Posterior vena cava (tissue), 2 donors: ENCODE data around the gene CPA2. TPM values are rescaled to one million over a fixed set of nuclear protein-coding genes. Genes with fewer than 3 reads are reported as not detected.
"Not testable (repeated sequence)": the region's sequence is repeated elsewhere in the genome, so short reads cannot be mapped to it uniquely, and the experiment has no call there.

Experiments used
- DNase-seq: peaks from one replicate; pipeline ENCODE4 v3.0.0-alpha.2; 2020; ENCODE audit warnings: low spot score
- intact Hi-C, 2 donors: fragments of 100-400 bp; cut with DNase I; formaldehyde crosslinking; loops; one replicate each; pipeline versions ENCODE4 v1.14.1 to v1.14.2; 2022 to 2023
- long read RNA-seq, 2 donors: library from polyadenylated mRNA; unstranded; transcript quantifications; one replicate each; pipeline ENCODE4 v2.0.0, GENCODE V29; 2020 to 2021
- total RNA-seq, 2 donors: library from RNA; stranded (reverse); fragmentation: NEBNext Ultra II Directional; extraction: Animal tissue kit (Norgen Biotek cat#: 25700); gene quantifications; one replicate each; pipeline ENCODE4 v1.2.1, GENCODE V29; 2021
- donor health status: DM: yes; HTN: yes; CAD: no.
- donor health status: DM: yes; HTN: yes; CAD: no.

Gene CPA2
- total RNA-seq, result under 1 TPM in 1 of 2 donors, not detected in 1; 0.67 TPM
- long read RNA-seq, donor 1, result 0 reads
- long read RNA-seq, donor 2, partial matches to known transcripts, result 0 of 3 reads
- long read RNA-seq, donor 2, other reads (novel, unspliced or antisense), result 0 of 3 reads

GRCh38 chr7:130266258-130266960 is at the start of gene CPA2:
TSS of gene CPA2 (plus strand) at chr7:130266863. CDS start at chr7:130266882, 19 bp downstream.
- intact Hi-C loops, result no loop called here
- no peak for DNase-seq

DNA sequence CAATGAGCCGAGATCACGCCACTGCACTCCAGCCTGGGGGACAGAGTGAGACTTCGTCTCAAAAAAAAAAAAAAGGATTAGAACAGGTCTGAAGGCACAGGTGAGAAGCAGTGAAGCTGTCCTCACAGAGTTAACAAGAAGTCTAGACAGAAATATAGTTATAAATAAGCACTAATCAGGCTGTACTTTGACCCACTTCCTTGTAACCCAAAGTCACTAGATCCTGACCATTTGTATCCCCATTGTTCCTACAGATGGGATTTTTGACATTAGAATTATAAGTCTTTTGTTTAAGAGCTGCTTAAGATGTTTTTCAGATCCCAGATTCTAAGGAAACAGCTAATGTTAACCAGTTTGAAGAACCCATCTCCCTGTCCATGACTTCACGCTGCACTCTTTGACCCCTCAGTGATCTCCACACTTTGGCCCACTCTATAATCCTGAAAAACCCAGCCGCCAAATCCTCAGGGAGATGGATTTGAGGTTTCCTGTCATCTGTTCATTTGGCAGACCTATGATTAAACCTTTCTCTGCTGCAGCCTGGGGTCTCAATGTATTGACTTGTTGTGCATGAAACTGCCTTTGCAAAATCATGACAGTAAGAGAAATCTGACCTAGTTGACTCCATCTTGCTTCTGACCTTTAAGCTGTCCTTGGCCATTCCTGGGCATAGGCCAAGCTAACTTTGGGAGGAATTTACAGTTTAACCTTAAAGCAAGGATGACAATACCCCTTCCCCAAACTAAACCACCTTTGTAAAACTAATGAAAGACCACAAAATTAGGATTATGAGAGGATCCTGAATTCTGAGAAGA is 47.6 kb upstream of the CPA2 start:
- DNase-seq, result no peak
- intact Hi-C loops, result no loop called here

DNA sequence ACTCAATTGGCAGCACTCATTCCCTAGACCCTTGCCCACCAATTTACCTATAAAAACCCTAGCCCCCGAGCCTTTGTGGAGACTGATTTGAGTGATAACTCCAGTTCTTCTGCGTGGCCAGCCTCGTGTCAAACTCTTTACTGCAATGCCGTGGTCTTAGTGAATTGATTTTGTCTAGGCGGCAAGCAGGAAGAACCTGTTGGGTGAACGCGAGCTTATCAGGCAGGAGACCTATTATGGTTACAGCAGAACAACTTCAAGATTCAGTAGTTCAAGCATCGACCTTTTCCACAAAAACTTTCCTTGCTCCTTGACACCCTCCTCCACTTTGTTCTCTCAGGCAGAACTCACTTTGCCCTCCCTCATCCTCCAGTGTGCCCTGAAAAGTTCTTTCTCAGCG is 46.8 kb upstream of the CPA2 start:
- intact Hi-C loops, result no loop called here

GRCh38 chr7:130221746-130222145 is 44.9 kb upstream of the CPA2 start:
- intact Hi-C loops, result no loop called here
- DNase-seq, result no peak

More for the DNA sequence above, 46.8 kb upstream of the CPA2 start:
- DNase-seq, result no peak

DNA sequence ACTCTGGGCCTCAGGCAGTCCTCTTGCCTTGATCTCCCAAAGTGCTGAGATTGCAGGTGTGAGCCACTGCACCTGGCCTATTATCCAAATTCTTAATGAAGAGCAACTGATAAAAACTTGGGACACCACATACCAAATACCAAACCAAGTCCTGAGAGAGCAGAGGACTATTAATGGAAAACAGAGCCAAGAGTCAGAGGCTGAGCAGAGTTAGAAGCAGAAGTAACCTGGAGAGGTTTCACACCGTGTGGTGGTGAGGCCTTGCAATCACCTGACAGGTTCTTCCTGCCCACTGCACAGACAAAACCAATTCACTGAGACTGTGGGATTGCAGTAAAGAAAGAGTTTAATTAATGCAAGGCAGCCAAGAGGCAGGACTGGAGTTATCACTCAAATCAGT is 43.0 kb upstream of the CPA2 start:
- no peak for DNase-seq
- intact Hi-C loops, result no loop called here

GRCh38 chr7:130224210-130224609 is 42.5 kb upstream of the CPA2 start:
- intact Hi-C loops, result no loop called here
- no peak for DNase-seq

DNA sequence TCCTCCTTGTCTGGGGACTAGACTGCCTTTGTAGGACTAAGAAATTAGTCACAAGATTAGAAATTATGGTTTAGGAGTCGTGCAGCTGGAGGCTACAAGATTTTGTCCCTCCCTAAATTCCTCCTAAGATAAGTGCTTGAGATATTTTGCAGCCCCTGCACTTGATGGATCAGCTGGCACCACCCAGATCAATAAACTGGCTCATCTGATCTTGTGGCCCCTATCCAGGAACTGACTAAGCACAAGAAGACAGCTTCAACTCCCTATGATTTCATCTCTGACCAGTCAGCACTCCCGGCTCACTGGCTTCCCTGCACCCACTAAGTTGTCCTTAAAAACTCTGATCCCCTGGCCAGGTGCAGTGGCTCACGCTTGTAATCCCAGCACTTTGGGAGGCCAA is 41.7 kb upstream of the CPA2 start:
- intact Hi-C loops, result not testable (repeated sequence)

DNA sequence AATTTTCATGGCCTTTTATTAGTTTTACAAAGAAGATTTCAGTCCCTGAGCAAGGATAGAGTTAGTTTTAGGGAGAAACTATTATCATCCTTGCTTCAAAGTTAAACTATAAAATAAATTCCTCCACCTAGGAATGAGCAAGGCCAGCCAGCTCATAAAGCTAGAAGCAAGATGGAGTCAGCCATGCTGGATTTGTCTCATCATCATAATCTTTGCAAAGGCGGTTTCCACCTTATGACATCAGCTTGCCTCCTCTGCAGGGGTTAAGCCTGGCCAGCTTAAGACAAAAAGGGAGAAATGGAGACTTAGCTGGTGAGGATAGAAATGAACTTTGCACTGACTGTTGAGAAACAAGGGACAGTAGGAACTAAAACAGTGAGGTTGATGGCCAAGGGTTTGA is 40.3 kb upstream of the CPA2 start:
- intact Hi-C loops, result no loop called here
- DNase-seq, result no peak

More for the DNA sequence above, 41.7 kb upstream of the CPA2 start:
- not testable (repeated sequence) for DNase-seq

DNA sequence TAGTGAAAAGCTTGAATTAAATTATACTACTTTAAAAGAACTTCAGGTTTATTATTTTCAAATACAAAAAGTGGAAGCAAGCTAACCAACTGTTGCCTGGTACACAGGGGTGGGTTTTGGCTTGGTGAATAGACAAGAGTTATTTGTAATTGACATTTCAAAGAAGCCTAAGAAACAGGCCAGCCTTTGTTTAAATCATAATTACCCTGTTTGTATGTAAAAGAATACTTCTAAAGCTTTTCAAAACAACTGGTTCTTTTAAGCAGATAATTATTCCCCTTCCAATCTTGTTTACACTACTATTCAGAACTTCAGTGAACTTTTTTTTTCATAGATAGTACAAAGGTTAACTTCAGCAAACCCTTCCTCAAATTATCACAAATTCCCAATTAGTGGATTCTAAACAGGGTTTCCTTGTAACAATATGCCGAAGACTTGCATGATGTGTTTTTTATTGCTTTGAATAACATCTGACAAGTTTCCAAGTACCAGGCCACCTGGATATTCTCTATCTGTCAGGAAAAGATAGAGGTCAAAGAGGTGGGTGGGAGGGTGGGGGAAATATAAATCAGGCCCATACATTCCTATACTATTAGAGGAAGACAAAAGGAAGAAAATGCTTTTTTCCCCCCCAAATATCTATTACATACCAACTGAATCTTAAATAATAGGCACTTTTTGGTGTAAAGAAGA is 38.6 kb upstream of the CPA2 start:
- no peak for DNase-seq
- intact Hi-C loops, result no loop called here

DNA sequence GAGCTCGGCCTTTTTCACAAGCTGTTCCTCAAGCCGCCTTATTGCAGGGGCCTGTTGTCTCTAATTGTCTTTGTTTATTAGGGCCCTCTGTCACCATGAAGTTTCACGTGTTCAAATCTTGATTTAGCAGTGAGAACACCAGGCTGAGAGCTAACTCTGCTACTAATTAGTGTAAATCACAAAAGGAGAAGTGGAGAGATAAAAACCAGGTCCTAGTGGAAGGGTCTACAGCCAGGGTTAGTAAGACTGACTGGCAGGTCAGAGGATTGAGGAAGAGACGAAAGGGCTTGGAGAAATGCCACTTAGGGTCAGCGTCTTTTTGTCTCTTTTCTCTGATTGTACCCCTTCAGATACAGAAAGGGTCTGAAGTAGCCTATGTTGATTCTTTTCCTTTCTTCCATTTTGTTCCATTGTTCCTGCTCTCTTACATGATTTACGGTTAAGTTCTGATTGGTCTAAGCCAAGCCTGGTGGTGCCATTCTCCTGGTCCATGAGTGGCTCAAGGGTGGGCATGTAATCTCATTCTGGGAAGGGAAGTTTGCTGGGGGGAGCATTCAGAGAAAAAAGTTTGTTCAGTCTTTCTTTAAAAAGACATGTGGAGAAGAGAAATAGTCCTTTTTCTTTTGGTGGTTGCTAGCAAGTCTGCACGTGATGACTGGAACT is 37.7 kb upstream of the CPA2 start:
- intact Hi-C loops, result no loop called here

DNA sequence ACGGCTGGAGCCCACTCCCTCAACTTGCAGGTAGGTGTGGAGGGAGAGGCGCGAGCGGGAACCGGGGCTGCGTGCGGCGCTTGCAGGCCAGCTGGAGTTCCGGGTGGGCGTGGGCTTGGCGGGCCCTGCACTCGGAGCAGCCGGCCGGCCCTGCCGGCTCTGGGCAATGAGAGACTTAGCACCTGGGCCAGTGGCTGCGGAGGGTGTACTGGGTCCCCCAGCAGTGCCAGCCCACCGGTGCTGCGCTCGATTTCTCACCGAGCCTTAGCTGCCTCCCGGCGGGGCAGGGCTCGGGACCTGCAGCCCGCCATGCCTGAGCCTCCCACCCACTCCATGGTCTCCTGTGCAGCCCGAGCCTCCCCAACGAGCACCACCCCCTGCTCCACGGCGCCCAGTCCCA is 36.7 kb upstream of the CPA2 start:
- intact Hi-C loops, DNase-seq: not testable (repeated sequence)

More for the DNA sequence above, 37.7 kb upstream of the CPA2 start:
- DNase-seq, result no peak

- no peak for DNase-seq
- intact Hi-C loops, result no loop called here
Measured at GRCh38 chr7:130231792-130232191, 34.9 kb upstream of the CPA2 start.

- intact Hi-C loops, result no loop called here
- DNase-seq, result no peak
Measured at GRCh38 chr7:130232209-130232608, 34.5 kb upstream of the CPA2 start.

- intact Hi-C loops, result no loop called here
- no peak for DNase-seq
Measured at GRCh38 chr7:130234078-130234477, 32.6 kb upstream of the CPA2 start.

DNA sequence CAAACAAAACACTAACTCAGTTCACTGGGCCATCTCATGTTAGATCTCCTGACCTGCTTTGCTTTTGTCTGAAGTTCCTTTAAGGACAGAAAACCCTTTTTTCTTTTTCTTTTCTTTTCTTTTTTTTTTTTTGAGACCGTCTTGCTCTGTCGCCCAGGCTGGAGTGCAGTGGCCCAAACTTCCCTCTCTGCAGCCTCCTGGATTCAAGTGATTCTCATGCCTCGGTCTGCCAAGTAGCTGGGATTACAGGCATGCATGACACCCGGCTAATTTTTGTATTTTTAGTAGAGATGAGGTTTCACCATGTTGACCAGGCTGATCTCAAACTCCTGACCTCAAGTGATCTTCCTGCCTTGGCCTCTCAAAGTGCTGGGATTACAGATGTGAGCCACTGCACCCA is 30.3 kb upstream of the CPA2 start:
- DNase-seq, intact Hi-C loops: not testable (repeated sequence)

- intact Hi-C loops, result no loop called here
- DNase-seq, result no peak
Measured at GRCh38 chr7:130240240-130240639, 26.4 kb upstream of the CPA2 start.

DNA sequence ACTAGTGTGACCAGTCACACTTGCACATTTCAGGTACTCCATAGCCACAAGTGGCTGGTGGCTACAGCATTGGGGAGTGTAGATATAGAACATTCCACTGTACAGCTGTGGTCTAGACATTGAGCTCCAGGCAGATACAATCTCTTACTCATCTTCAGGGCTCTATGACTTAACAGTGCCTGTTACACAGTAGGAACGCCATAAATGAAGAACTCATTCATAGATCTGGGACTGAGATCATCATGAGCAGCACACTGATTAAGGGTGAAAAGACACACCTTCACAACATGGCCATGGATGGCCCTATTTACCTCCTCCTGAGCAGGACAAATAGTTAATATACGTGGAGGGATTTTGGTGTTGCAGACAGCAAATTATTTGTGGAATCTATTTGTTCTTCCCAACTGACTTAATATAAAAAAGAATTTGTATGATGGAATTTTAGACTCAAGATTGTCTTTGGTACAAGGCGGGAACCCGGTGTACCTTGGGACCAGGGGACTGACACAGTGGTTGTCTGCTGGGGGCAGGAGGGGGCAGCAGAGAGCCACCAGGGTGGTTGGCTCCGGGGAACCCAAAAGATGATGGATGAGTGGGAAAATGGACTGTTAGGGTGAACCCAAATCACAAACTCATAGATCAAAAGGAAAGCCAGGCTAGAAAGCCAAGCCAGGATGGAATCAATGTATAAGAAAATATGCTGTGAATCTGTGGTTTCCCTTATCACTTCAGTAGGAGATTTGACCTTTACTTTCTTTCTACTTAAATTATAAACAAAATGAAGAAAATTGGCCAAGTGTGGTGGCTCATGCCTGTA is 24.3 kb upstream of the CPA2 start:
- intact Hi-C loops, result no loop called here

GRCh38 chr7:130243486-130243885 is 23.2 kb upstream of the CPA2 start:
- DNase-seq, intact Hi-C loops: not testable (repeated sequence)

More for the DNA sequence above, 24.3 kb upstream of the CPA2 start:
- DNase-seq, result peak; percentile 87
